IMR-90 (cell line): ENCODE results near the gene GDI2. TPM values are rescaled to one million over a fixed set of nuclear protein-coding genes. Genes with fewer than 3 reads are reported as not detected.

Experiments
- ATAC-seq: fragments of 200-7000 bp; cut with Tn5 transposase; 2 replicates; pipeline ENCODE4 v1.9.1; 2020; ENCODE audit warnings: low read depth, mild to moderate bottlenecking, moderate library complexity
- BruUV-seq: library from RNA; stranded (reverse); fragments of 400-500 nt; replicated peaks from 2 replicates; lab custom pipeline; 2021; lab: Mats Ljungman, UMichigan
- CTCF ChIA-PET: fragments of 300-600 bp; formaldehyde crosslinking; extraction: SDS; loops from one replicate; lab custom pipeline; 2021; ENCODE audit warnings: antibody characterized with exemption; lab: Yijun Ruan, JAX
- POLR2A ChIA-PET: fragments of 300-600 bp; sonication (Branson Sonifier 250); formaldehyde crosslinking; loops from one replicate; lab custom pipeline; 2022; ENCODE audit warnings: antibody characterized with exemption; ENCODE audit not compliant: unreplicated experiment; lab: Charles Lee
- DNase-seq: peaks from one replicate; pipeline ENCODE4 v3.0.0; 2013
- H2AFZ ChIP-seq: replicated peaks from 2 replicates; pipeline ENCODE3; 2013; ENCODE audit warnings: low read length, mild to moderate bottlenecking; ENCODE audit not compliant: poor library complexity
- H2AK5ac ChIP-seq: 2 replicates; pipeline ENCODE4 v1.6.1; 2013; ENCODE audit warnings: low read depth, low read length, inconsistent platforms
- H2AK9ac ChIP-seq: replicated peaks from 2 replicates; pipeline ENCODE3; 2013; ENCODE audit warnings: mild to moderate bottlenecking, low read depth, low read length, moderate library complexity; ENCODE audit not compliant: poor library complexity
- H2BK120ac ChIP-seq: 2 replicates; pipeline ENCODE4 v1.6.1; 2013; ENCODE audit warnings: low read depth, low read length, inconsistent platforms
- H2BK15ac ChIP-seq: 3 replicates; pipeline ENCODE4 v1.6.1; 2013; ENCODE audit warnings: low read depth, low read length, inconsistent platforms
- H2BK20ac ChIP-seq: 2 replicates; pipeline ENCODE4 v1.6.1; 2013; ENCODE audit warnings: low read depth, mild to moderate bottlenecking, inconsistent platforms, low read length, moderate library complexity
- H2BK5ac ChIP-seq: 2 replicates; pipeline ENCODE4 v1.6.1; 2013; ENCODE audit warnings: mild to moderate bottlenecking, low read depth, low read length, inconsistent platforms; ENCODE audit not compliant: poor library complexity, severe bottlenecking
- H3K14ac ChIP-seq: replicated peaks from 2 replicates; pipeline ENCODE4 v1.6.1; 2013; ENCODE audit warnings: low read depth, low read length, inconsistent platforms
- H3K18ac ChIP-seq: 2 replicates; pipeline ENCODE4 v1.6.1; 2013; ENCODE audit warnings: low read depth, low read length, control low read depth
- H3K23ac ChIP-seq: 2 replicates; pipeline ENCODE4 v1.6.1; 2013; ENCODE audit warnings: low read depth, low read length, inconsistent platforms
- H3K27ac ChIP-seq: 2 replicates; pipeline ENCODE4 v1.5.1; 2013; ENCODE audit warnings: mild to moderate bottlenecking, control low read depth, low read length; ENCODE audit not compliant: insufficient read depth
- H3K27me3 ChIP-seq: 2 replicates; pipeline ENCODE4 v1.6.1; 2013; ENCODE audit warnings: low read length; ENCODE audit not compliant: control insufficient read depth, insufficient read depth
- H3K36me3 ChIP-seq: 2 replicates; pipeline ENCODE4 v1.6.1; 2013; ENCODE audit warnings: low read length, mixed read lengths; ENCODE audit not compliant: control insufficient read depth, insufficient read depth
- H3K4ac ChIP-seq: 2 replicates; pipeline ENCODE4 v1.6.1; 2013; ENCODE audit warnings: low read depth, low read length, inconsistent platforms
- H3K4me1 ChIP-seq: 2 replicates; pipeline ENCODE4 v1.6.1; 2013; ENCODE audit warnings: low read length, mixed read lengths; ENCODE audit not compliant: control insufficient read depth, insufficient read depth
- H3K4me2 ChIP-seq: 2 replicates; pipeline ENCODE4 v1.6.1; 2013; ENCODE audit warnings: low read depth, mild to moderate bottlenecking, control low read depth, low read length, moderate library complexity
- H3K4me3 ChIP-seq: 2 replicates; pipeline ENCODE4 v1.5.1; 2013; ENCODE audit warnings: low read depth, mild to moderate bottlenecking, control low read depth, low read length, moderate library complexity; ENCODE audit not compliant: insufficient read depth
- H3K56ac ChIP-seq: 2 replicates; pipeline ENCODE4 v1.6.1; 2013; ENCODE audit warnings: low read length, inconsistent platforms; ENCODE audit not compliant: insufficient read depth; ENCODE audit errors: extremely low read depth
- H3K79me1 ChIP-seq, 2 experiments: 2 replicates each; pipeline ENCODE4 v1.6.1; 2013; ENCODE audit warnings: low read length in 2 of 2, inconsistent platforms in 1 of 2, low read depth in 1 of 2
- H3K9ac ChIP-seq: 2 replicates; pipeline ENCODE4 v1.6.1; 2013; ENCODE audit warnings: low read depth, low read length, control low read depth
- H3K9me1 ChIP-seq: 2 replicates; pipeline ENCODE4 v1.6.1; 2013; ENCODE audit warnings: low read length, inconsistent platforms; ENCODE audit not compliant: insufficient read depth
- H3K9me3 ChIP-seq: 2 replicates; pipeline ENCODE4 v1.6.1; 2013; ENCODE audit warnings: low read length; ENCODE audit not compliant: control insufficient read depth, insufficient read depth
- H4K20me1 ChIP-seq: 2 replicates; pipeline ENCODE4 v1.6.1; 2013; ENCODE audit warnings: low read length, inconsistent platforms; ENCODE audit not compliant: insufficient read depth
- H4K5ac ChIP-seq: 2 replicates; pipeline ENCODE4 v1.6.1; 2013; ENCODE audit warnings: mild to moderate bottlenecking, low read depth, low read length, control low read depth
- H4K8ac ChIP-seq, 2 experiments: 2 replicates each; pipeline ENCODE4 v1.6.1; 2013; ENCODE audit warnings: low read depth in 2 of 2, low read length in 2 of 2, control low read depth in 1 of 2, inconsistent platforms in 1 of 2
- H4K91ac ChIP-seq: 2 replicates; pipeline ENCODE4 v1.6.1; 2013; ENCODE audit warnings: low read depth, low read length, inconsistent platforms; ENCODE audit not compliant: insufficient read depth
- CEBPB ChIP-seq: IDR thresholded peaks from 2 replicates; pipeline ENCODE4 v1.6.1; 2012; ENCODE audit warnings: low read depth, low read length, improper control_type of control experiment
- WGBS, 2 experiments: methylation state at CpG; one replicate each; pipeline versions ENCODE4 v1.1.5 to v1.1.7; 2013; ENCODE audit warnings: missing lambda C conversion rate in 2 of 2; ENCODE audit not compliant: insufficient read length in 1 of 2; ENCODE audit errors: extremely low coverage in 2 of 2; 5-methylcytosine and 5-hydroxymethylcytosine counted together
- dilution Hi-C: fragments of 300-500 bp; cut with HindIII; formaldehyde crosslinking; loops from one replicate; pipeline ENCODE4 v1.14.3; 2018; ENCODE audit warnings: low sequenced_read_pairs; ENCODE audit not compliant: unreplicated experiment
- in situ Hi-C: fragments of 300-500 bp; cut with MboI; formaldehyde crosslinking; loops from 3 replicates; pipeline ENCODE4 v1.14.3; 2019; ENCODE audit warnings: low sequenced_read_pairs, inconsistent platforms, mixed read lengths
- intact Hi-C: fragments of 100-400 bp; cut with micrococcal nuclease; formaldehyde crosslinking; loops from 2 replicates; pipeline ENCODE4 v1.10.0; 2022
- polyA plus RNA-seq, 3 experiments: library from polyadenylated mRNA; depleted of rRNA; stranded (reverse); fragments of >200 nt; gene quantifications; 2 replicates each; pipeline ENCODE4 v1.2.3, GENCODE V29; 2012; ENCODE audit warnings: low replicate concordance in 1 of 3
- total RNA-seq: library from RNA; depleted of rRNA; stranded (reverse); fragments of >200 nt; gene quantifications from 2 replicates; pipeline ENCODE4 v1.2.3, GENCODE V29; 2012

GDI2 gene
- total and polyA plus RNA-seq, 2 of the 4 experiments (the other 2 are of a cell fraction): 171 to 396 TPM

- Histone ChIP-seq H4K5ac (no peak overlapping the region), H3K36me3 (peaks cover 46% of the 10 kb centered on the region), H3K9me1 (no peaks in the 10 kb centered on the region; the same call in 1 of the 2 replicates), H2AFZ (no peak overlapping the region), H2AK9ac (no peak overlapping the region), H3K4me2 (no peak overlapping the region), H4K20me1 (peaks cover 52% of the 10 kb centered on the region), H3K4ac (no peak overlapping the region), H2BK5ac (no peak overlapping the region), H3K56ac (no peak overlapping the region), H2AK5ac (no peak overlapping the region), H4K8ac (no peak overlapping the region), H2BK120ac (no peak overlapping the region), H3K14ac (no peak overlapping the region), H2BK15ac (no peak overlapping the region), H3K27me3 (no peaks in the 10 kb centered on the region), H3K27ac (no peak overlapping the region), H3K4me1 (no peaks in the 10 kb centered on the region), H3K9ac (no peak overlapping the region), H3K9me3 (no peaks in the 10 kb centered on the region), H3K79me1 (peaks cover 17 to 76% of the 10 kb centered on the region in 2 experiments), H3K23ac (no peak overlapping the region), H4K91ac (no peak overlapping the region), H2BK20ac (no peak overlapping the region), H3K4me3 (no peak overlapping the region), H3K18ac (no peak overlapping the region)
- ChIA-PET CTCF (no interaction called here), POLR2A (no interaction called here)
- dilution Hi-C loops (no loop called here), in situ Hi-C loops (no loop called here), intact Hi-C loops (no loop called here)
- DNase-seq: no peak
- ATAC-seq: no peak
- TF ChIP-seq CEBPB: no peak
- BruUV-seq: no TSS peak
- WGBS, 2 experiments: no CpG with 5 or more reads among the region's 5 CpGs
Observed at GRCh38 chr10:5788969-5789368, 24.3 kb downstream of the GDI2 start.
